ENCODE measurements around the gene IWS1.

GRCh38 chr2:127437781-127438726 lies 88.2 kb downstream of the IWS1 start:
- no peak for TF ChIP-seq TRIM28 (IDR thresholded peaks at IDR 0.05)
- no peak for TF ChIP-seq ELK3 (CRISPR knock-in tag; IDR thresholded peaks at IDR 0.05)
- no peak for TF ChIP-seq SP2 (IDR thresholded peaks at IDR 0.05; ENCODE audit: extremely low read depth, low read depth, low read length, poor library complexity, severe bottlenecking)
- TF ChIP-seq TBP (optimal IDR thresholded peaks at IDR 0.05; ENCODE audit: low read depth, low read length), result no peak
- TF ChIP-seq CTCF (IDR thresholded peaks at IDR 0.05 in 2 of 3, conservative IDR thresholded peaks at IDR 0.05 in 1 of 3; ENCODE audit: insufficient read depth in 2 of 3, low read depth in 1 of 3, low read length in 3 of 3), result no peak
- TF ChIP-seq POLR2A (conservative IDR thresholded peaks at IDR 0.05), result no peak
- no peak for TF ChIP-seq CREB5 (CRISPR knock-in tag; IDR thresholded peaks at IDR 0.05)
- no peak for TF ChIP-seq USF2 (CRISPR knock-in tag; IDR thresholded peaks at IDR 0.05)
- no peak for TF ChIP-seq RB1 (IDR thresholded peaks at IDR 0.05; ENCODE audit: low read depth)
- TF ChIP-seq ZNF280A (IDR thresholded peaks at IDR 0.05; ENCODE audit: low read depth, partially characterized antibody), result no peak
- TF ChIP-seq ELF1 (tag; IDR thresholded peaks at IDR 0.05), result no peak
- TF ChIP-seq SUPT5H (IDR thresholded peaks at IDR 0.05), result no peak
- TF ChIP-seq DPF2 (IDR thresholded peaks at IDR 0.05), result no peak
